CD4-positive, alpha-beta memory T cell (primary cell): ENCODE data around the gene HECTD1. TPM values are rescaled to one million over a fixed set of nuclear protein-coding genes. Genes with fewer than 3 reads are reported as not detected.
"Not testable (repeated sequence)": the region's sequence is repeated elsewhere in the genome, so short reads cannot be mapped to it uniquely, and the experiment has no call there.

Experiments
- CTCF ChIA-PET: fragments of 350-600 bp; sonication (Branson Sonifier 250); formaldehyde crosslinking; loops from one replicate; lab custom pipeline; 2021; ENCODE audit warnings: inconsistent platforms; ENCODE audit not compliant: partially characterized antibody; lab: Charles Lee
- POLR2A ChIA-PET: fragments of 350-600 bp; sonication (Branson Sonifier 250); formaldehyde crosslinking; loops from one replicate; lab custom pipeline; 2021; ENCODE audit not compliant: partially characterized antibody; lab: Charles Lee
- DNase-seq, 5 donors: peaks; one replicate each; pipeline versions ENCODE4 v3.0.0 to v3.0.0-alpha.2; 2020 to 2022; ENCODE audit warnings: mixed read lengths in 1 of 5
- H3K27ac ChIP-seq: one replicate; pipeline ENCODE4 v1.7.0; 2013; ENCODE audit warnings: low read depth, low read length
- H3K27me3 ChIP-seq: 2 replicates; pipeline ENCODE4 v1.7.0; 2013; ENCODE audit warnings: mild to moderate bottlenecking, low read length, moderate library complexity; ENCODE audit not compliant: insufficient read depth
- H3K36me3 ChIP-seq: 2 replicates; pipeline ENCODE4 v1.7.0; 2013; ENCODE audit warnings: mild to moderate bottlenecking, low read length, moderate library complexity; ENCODE audit not compliant: insufficient read depth
- H3K4me1 ChIP-seq: 2 replicates; pipeline ENCODE4 v1.7.0; 2013; ENCODE audit warnings: mild to moderate bottlenecking, low read length, moderate library complexity; ENCODE audit not compliant: insufficient read depth
- H3K4me3 ChIP-seq, 2 donors: one replicate each; pipeline ENCODE4 v1.7.0; 2013; ENCODE audit warnings: low read length in 2 of 2, mild to moderate bottlenecking in 1 of 2
- H3K9me3 ChIP-seq, 2 donors: one replicate each; pipeline ENCODE4 v1.7.0; 2013; ENCODE audit warnings: low read length in 2 of 2, control low read depth in 1 of 2; ENCODE audit not compliant: control insufficient read depth in 1 of 2
- H3K27ac Mint-ChIP-seq, 7 donors: one replicate each; pipeline ENCODE4 v1.8.0; 2020 to 2021; ENCODE audit warnings: mixed read lengths in 7 of 7, mild to moderate bottlenecking in 6 of 7, inconsistent platforms in 3 of 7, moderate library complexity in 3 of 7
- H3K27me3 Mint-ChIP-seq, 2 donors: one replicate each; pipeline ENCODE4 v1.8.0; 2020 to 2021; ENCODE audit warnings: mixed read lengths in 2 of 2
- H3K36me3 Mint-ChIP-seq, 2 donors: one replicate each; pipeline ENCODE4 v1.8.0; 2020 to 2021; ENCODE audit warnings: mixed read lengths in 2 of 2, inconsistent platforms in 1 of 2, mild to moderate bottlenecking in 1 of 2
- H3K4me1 Mint-ChIP-seq, 4 donors: one replicate each; pipeline ENCODE4 v1.8.0; 2020 to 2021; ENCODE audit warnings: mixed read lengths in 4 of 4, mild to moderate bottlenecking in 1 of 4
- H3K4me3 Mint-ChIP-seq, 8 donors: one replicate each; pipeline ENCODE4 v1.8.0; 2020 to 2021; ENCODE audit warnings: mixed read lengths in 8 of 8, mild to moderate bottlenecking in 7 of 8, moderate library complexity in 6 of 8, inconsistent platforms in 3 of 8
- H3K9me3 Mint-ChIP-seq, 8 donors: one replicate each; pipeline ENCODE4 v1.8.0; 2020 to 2021; ENCODE audit warnings: mixed read lengths in 8 of 8, mild to moderate bottlenecking in 5 of 8, inconsistent platforms in 3 of 8, moderate library complexity in 1 of 8
- intact Hi-C: fragments of 100-400 bp; cut with micrococcal nuclease; formaldehyde crosslinking; loops from one replicate; pipeline ENCODE4 v1.15.1; 2023
- polyA plus RNA-seq, 2 donors: library from polyadenylated mRNA; unstranded; fragments of 300-500 nt; fragmentation: Illumina TruSeq; gene quantifications; one replicate each; pipeline ENCODE4 v1.2.3, GENCODE V29; 2021
- total RNA-seq, 2 experiments: library from RNA; stranded (reverse); gene quantifications; one replicate each; pipeline ENCODE4 v1.2.3, GENCODE V29; 2021

The HECTD1 gene
- total and polyA plus RNA-seq, 4 experiments from 2014 or later: 15.6 to 170 (median 96.6) TPM

DNA sequence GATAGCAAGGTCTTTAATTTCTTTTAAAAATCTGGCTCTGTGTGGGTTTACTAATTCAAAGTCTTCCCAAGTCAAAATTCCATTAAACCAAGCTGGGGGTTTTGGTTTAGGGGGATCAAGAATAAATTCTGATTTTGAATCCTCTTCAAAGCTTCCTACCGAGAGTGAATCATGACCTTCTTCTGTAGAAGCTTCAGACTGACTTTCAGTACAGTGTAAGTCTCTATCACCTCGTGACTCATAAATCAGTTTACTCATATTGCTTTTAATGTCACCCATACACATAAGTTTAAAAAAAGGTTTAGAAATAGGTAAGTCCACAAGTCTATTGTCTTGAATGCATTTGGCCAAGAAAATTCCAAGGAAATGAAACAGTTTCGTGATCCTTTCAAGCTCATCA lies 100.8 kb downstream of the HECTD1 start:
- Mint-ChIP-seq H3K9me3 (no peaks in the 10 kb centered on the region), H3K4me1 (no peaks in the 10 kb centered on the region), H3K27me3 (no peaks in the 10 kb centered on the region), H3K36me3 (peaks cover 48 to 73% of the 10 kb centered on the region in 2 donors), H3K27ac (peak overlapping the region in 1 of 7 donors; percentile 46), H3K4me3 (no peak overlapping the region)
- ChIA-PET POLR2A (interaction anchor here (0.7 to 2.8 kb wide), 4 partner anchors 17 to 167 kb away, joined by 3 to 8 read pairs (median 6); partner anchors contain the start of gene HECTD1), CTCF (interaction anchor here (1.6 kb wide), 1 partner anchor 9 kb away, joined by 3 read pairs; no protein-coding TSS in a partner anchor)
- H3K4me3 ChIP-seq: no peak overlapping the region
- H3K36me3 ChIP-seq: peaks cover 64% of the 10 kb centered on the region
- no peaks in the 10 kb centered on the region for H3K4me1 ChIP-seq
- DNase-seq: no peak
- intact Hi-C loops: no loop called here
- no peaks in the 10 kb centered on the region for H3K27me3 ChIP-seq
- H3K27ac ChIP-seq: no peak overlapping the region
- no peaks in the 10 kb centered on the region for H3K9me3 ChIP-seq

DNA sequence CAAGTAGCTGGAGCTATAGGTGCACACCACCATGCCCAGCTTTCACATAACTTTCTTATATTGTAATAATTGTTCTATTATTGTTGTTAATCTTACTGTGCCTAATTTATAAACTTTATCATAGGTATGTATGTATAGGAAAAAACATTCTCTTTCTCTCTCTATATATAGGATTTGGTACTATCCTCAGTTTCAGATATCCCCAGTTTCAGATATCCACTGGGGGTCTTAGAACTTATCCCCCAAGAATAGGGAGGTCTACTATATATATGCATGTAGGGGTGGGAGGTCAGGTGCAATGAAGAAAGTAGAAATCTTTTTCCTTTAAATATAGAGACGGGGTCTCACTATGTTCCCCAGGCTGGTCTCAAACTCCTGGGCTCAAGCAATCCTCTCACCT lies 110.5 kb downstream of the HECTD1 start:
- no peak overlapping the region for H3K4me3 ChIP-seq
- Mint-ChIP-seq H3K27me3 (no peaks in the 10 kb centered on the region), H3K4me1 (peaks cover 0 to 1% (median 0%) of the 10 kb centered on the region in 4 donors), H3K9me3 (no peaks in the 10 kb centered on the region), H3K4me3 (no peak overlapping the region), H3K36me3 (peaks cover 25 to 44% of the 10 kb centered on the region in 2 donors), H3K27ac (peak overlapping the region in 2 of 7 donors; percentile 9 to 77)
- no peaks in the 10 kb centered on the region for H3K27me3 ChIP-seq
- H3K9me3 ChIP-seq: no peaks in the 10 kb centered on the region
- no peak overlapping the region for H3K27ac ChIP-seq
- peaks cover 17% of the 10 kb centered on the region for H3K36me3 ChIP-seq
- ChIA-PET CTCF (interaction anchor here (1.0 to 1.5 kb wide), 2 partner anchors 10 to 114 kb away, joined by 3 read pairs; no protein-coding TSS in a partner anchor), POLR2A (no interaction called here)
- H3K4me1 ChIP-seq: no peaks in the 10 kb centered on the region
- intact Hi-C loops: no loop called here
- DNase-seq: no peak

DNA sequence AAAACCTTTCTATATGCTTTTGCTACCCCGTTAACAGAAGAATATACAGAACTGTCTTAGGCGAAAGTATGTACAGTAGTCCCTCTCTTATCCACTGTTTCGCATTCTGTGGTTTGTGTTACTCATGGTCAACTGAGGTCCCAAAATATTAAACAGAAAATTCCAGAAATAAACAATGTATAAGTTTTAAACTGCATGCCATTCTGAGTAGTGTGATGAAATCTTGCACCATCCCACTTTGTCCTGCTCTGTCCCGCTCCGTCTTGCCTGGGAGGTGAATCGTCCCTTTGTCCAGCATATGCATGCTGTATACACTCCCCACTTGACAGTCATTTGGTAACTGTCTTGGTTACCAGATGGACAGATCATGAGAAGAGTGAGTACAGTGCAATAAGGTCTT lies 111.3 kb downstream of the HECTD1 start:
- Mint-ChIP-seq H3K4me1 (peaks cover 0 to 1% (median 0%) of the 10 kb centered on the region in 4 donors), H3K4me3 (no peak overlapping the region), H3K27me3 (no peaks in the 10 kb centered on the region), H3K27ac (peak overlapping the region in 2 of 7 donors; percentile 16 to 27), H3K9me3 (no peaks in the 10 kb centered on the region), H3K36me3 (peaks cover 16 to 36% of the 10 kb centered on the region in 2 donors)
- Histone ChIP-seq H3K4me1 (no peaks in the 10 kb centered on the region), H3K27ac (no peak overlapping the region), H3K36me3 (peaks cover 15% of the 10 kb centered on the region), H3K9me3 (no peaks in the 10 kb centered on the region), H3K27me3 (no peaks in the 10 kb centered on the region), H3K4me3 (no peak overlapping the region)
- DNase-seq: no peak
- ChIA-PET POLR2A (no interaction called here), CTCF (interaction anchor here (1.5 kb wide), 1 partner anchor 113 kb away, joined by 3 read pairs; no protein-coding TSS in a partner anchor)
- intact Hi-C loops: no loop called here

DNA sequence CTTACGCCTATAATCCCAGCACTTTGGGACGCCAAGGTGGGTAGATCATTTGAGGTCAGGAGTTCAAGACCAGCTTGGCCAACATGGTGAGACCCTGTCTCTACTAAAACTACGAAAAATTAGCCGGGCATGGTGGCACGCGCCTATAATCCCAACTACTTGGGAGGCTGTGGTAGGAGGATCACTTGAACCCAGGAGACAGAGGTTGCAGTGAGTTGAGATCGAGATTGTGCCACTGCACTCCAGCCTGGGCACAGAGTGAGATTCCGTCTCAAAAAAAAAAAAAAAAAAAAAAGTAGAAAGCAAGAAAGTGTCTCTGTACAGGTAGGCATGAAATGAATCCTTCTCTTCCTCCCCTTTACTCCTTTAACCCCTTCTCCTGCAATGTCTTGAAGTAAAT lies 111.8 kb downstream of the HECTD1 start:
- H3K4me3 ChIP-seq, H3K9me3 Mint-ChIP-seq, intact Hi-C loops, H3K4me1 Mint-ChIP-seq, DNase-seq, POLR2A ChIA-PET, H3K9me3 ChIP-seq, H3K27ac ChIP-seq, H3K4me1 ChIP-seq, H3K27me3 ChIP-seq, H3K27me3 Mint-ChIP-seq, H3K4me3 Mint-ChIP-seq: not testable (repeated sequence)
- CTCF ChIA-PET: interaction anchor here (0.7 kb wide), 1 partner anchor 532 kb away, joined by 4 read pairs; no protein-coding TSS in a partner anchor
- H3K36me3 Mint-ChIP-seq: peaks cover 12 to 31% of the 10 kb centered on the region in 2 donors
- peaks cover 10% of the 10 kb centered on the region for H3K36me3 ChIP-seq
- peak overlapping the region in 2 of 7 donors; percentile 16 to 27 for H3K27ac Mint-ChIP-seq

DNA sequence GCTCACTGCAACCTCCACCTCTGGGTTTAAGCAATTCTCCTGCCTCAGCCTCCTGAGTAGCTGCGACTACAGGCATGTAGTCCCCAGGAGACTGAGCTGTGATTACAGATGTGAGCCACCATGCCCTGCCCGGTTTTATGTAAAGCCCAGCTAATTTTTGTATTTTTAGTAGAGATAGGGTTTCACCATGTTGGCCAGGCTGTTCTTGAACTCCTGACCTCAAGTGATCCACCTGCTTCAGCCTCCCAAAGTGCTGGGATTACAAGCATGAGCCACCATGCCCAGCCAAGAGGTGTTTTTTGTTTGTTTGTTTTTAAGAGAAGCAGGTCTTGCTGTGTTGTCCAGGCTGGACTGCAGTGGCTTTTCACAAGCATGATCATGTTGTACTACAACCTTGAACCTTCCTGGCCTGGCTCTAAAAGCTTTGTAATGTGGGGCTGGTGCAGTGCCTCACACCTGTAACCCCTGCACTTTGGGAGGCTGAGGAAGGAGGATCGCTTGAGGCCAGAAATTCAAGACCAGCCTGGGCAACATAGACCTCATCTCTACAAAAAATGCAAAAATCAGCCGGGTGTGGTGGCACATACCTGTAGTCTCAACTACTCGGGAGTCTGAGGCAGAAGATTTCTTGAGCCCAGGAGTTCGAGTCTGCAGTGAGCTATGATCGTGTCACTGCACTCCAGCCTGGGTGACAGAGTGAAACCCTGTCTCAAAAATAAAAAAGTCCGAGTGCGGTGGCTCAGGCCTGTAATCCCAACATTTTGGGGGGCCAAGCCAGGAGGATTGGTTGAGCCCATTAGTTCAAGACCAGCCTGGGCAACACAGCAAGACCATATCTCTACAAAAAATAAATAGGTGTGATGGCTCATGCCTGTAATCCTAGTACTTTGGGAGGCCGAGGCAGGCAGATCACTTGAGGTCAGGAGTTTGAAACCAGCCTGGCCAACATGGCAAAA lies 113.4 kb downstream of the HECTD1 start:
- intact Hi-C loops, H3K4me3 ChIP-seq, H3K27ac ChIP-seq, DNase-seq, H3K27me3 Mint-ChIP-seq, H3K9me3 ChIP-seq, H3K4me1 ChIP-seq, POLR2A ChIA-PET, H3K9me3 Mint-ChIP-seq, H3K4me3 Mint-ChIP-seq, H3K36me3 ChIP-seq, H3K4me1 Mint-ChIP-seq, H3K27me3 ChIP-seq: not testable (repeated sequence)
- H3K36me3 Mint-ChIP-seq: peaks cover 6 to 16% of the 10 kb centered on the region in 2 donors
- peak overlapping the region in 1 of 7 donors; percentile 22 for H3K27ac Mint-ChIP-seq
- CTCF ChIA-PET: interaction anchor here (0.6 to 2.0 kb wide), 2 partner anchors 9 to 13 kb away, joined by 3 to 4 read pairs; no protein-coding TSS in a partner anchor

DNA sequence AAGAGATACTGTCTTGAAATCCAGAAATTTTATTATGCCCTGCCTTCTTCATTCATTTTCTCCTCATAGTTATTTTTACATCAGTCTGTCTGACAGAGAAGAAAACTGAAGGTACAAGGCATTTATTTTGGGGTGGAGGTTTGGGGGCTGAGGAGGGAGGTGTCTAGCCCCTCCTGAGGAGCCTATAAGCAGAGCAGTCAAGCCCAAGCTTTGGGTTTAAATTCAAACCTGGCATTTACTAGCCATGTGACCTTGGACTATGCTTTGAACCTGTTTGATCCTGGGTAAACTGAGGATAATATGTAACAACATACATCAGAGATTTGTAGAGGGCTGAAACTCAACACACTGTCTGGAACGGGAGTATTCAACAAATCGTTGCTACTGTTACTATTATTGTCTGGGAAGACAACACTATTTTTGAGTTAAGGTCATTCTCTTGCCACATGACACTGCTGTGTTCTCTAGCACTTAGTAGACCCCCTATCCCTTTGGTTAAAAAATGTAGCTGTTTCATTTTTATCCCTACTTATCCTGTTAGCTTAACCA lies 115.4 kb downstream of the HECTD1 start:
- H3K4me3 ChIP-seq: no peak overlapping the region
- ChIA-PET CTCF (interaction anchor here (2.0 kb wide), 1 partner anchor 11 kb away, joined by 4 read pairs; no protein-coding TSS in a partner anchor), POLR2A (interaction anchor here (0.5 kb wide), 1 partner anchor 100 kb away, joined by 4 read pairs; no protein-coding TSS in a partner anchor)
- Mint-ChIP-seq H3K4me1 (peaks cover 0 to 1% (median 0%) of the 10 kb centered on the region in 4 donors), H3K9me3 (no peaks in the 10 kb centered on the region), H3K4me3 (no peak overlapping the region), H3K27me3 (no peaks in the 10 kb centered on the region), H3K27ac (peak overlapping the region in 1 of 7 donors; percentile 47), H3K36me3 (peaks cover 0 to 4% of the 10 kb centered on the region in 2 donors)
- intact Hi-C loops: no loop called here
- no peak for DNase-seq
- H3K36me3 ChIP-seq: no peaks in the 10 kb centered on the region
- H3K4me1 ChIP-seq: no peaks in the 10 kb centered on the region
- H3K27me3 ChIP-seq: no peaks in the 10 kb centered on the region
- no peak overlapping the region for H3K27ac ChIP-seq
- no peaks in the 10 kb centered on the region for H3K9me3 ChIP-seq
